SK-N-SH treated with all-trans-retinoic acid at 6 μM for 48 hours (cell line): ENCODE measurements around the gene GABBR2.

Experiments
- ATAC-seq: fragments of 200-7000 bp; cut with Tn5 transposase; 3 replicates; pipeline ENCODE4 v1.9.1; 2020; ENCODE audit warnings: mild to moderate bottlenecking, moderate library complexity
- ARNTL ChIP-seq: fragments of 450-650 bp; formaldehyde crosslinking; IDR thresholded peaks from 2 replicates; pipeline ENCODE4 v1.5.0; 2020; ENCODE audit warnings: low read depth, mild to moderate bottlenecking, moderate library complexity, borderline replicate concordance
- BACH2 ChIP-seq: fragments of 250-450 bp; sonication (Bioruptor Pico); IDR thresholded peaks from 2 replicates; pipeline ENCODE4 v1.9.0; 2021; ENCODE audit warnings: mild to moderate bottlenecking, borderline replicate concordance
- CREB5 ChIP-seq: fragments of 250-450 bp; sonication (Bioruptor Pico); IDR thresholded peaks from 2 replicates; pipeline ENCODE4 v1.5.1; 2020; ENCODE audit warnings: low read depth, mild to moderate bottlenecking, moderate library complexity
- CSRNP3 ChIP-seq: fragments of 250-450 bp; sonication (Bioruptor Pico); IDR thresholded peaks from 2 replicates; pipeline ENCODE4 v1.5.1; 2021; ENCODE audit warnings: mild to moderate bottlenecking, moderate library complexity
- GLIS3 ChIP-seq: fragments of 250-450 bp; sonication (Bioruptor Pico); IDR thresholded peaks from 2 replicates; pipeline ENCODE4 v1.5.0; 2020; ENCODE audit warnings: mild to moderate bottlenecking, moderate library complexity
- ISL1 ChIP-seq: fragments of 250-450 bp; sonication (Bioruptor Pico); IDR thresholded peaks from 2 replicates; pipeline ENCODE4 v2.1.2; 2022; ENCODE audit warnings: mild to moderate bottlenecking, moderate library complexity
- OSR1 ChIP-seq: fragments of 250-450 bp; sonication (Bioruptor Pico); IDR thresholded peaks from 2 replicates; pipeline ENCODE4 v1.8.0; 2022; ENCODE audit warnings: moderate library complexity, mild to moderate bottlenecking, inconsistent platforms
- PATZ1 ChIP-seq: fragments of 250-450 bp; sonication (Bioruptor Pico); IDR thresholded peaks from 2 replicates; pipeline ENCODE4 v1.8.0; 2020; ENCODE audit warnings: mild to moderate bottlenecking, moderate library complexity, borderline replicate concordance
- POU6F1 ChIP-seq: fragments of 250-450 bp; sonication (Bioruptor Pico); IDR thresholded peaks from 2 replicates; pipeline ENCODE4 v1.8.0; 2021; ENCODE audit warnings: low read depth, mild to moderate bottlenecking, moderate library complexity, borderline replicate concordance
- PPARA ChIP-seq: fragments of 250-450 bp; sonication (Bioruptor Pico); IDR thresholded peaks from 2 replicates; pipeline ENCODE4 v1.5.0; 2020; ENCODE audit warnings: mild to moderate bottlenecking, borderline replicate concordance
- RARB ChIP-seq: fragments of 250-450 bp; sonication (Bioruptor Pico); IDR thresholded peaks from 2 replicates; pipeline ENCODE4 v1.8.0; 2021; ENCODE audit warnings: mild to moderate bottlenecking, moderate library complexity
- SNAI2 ChIP-seq: fragments of 250-450 bp; sonication (Bioruptor Pico); IDR thresholded peaks from 2 replicates; pipeline ENCODE4 v1.5.0; 2020; ENCODE audit warnings: mild to moderate bottlenecking, moderate library complexity
- TCF4 ChIP-seq: fragments of 250-450 bp; sonication (Bioruptor Pico); IDR thresholded peaks from 2 replicates; pipeline ENCODE4 v1.8.0; 2021; ENCODE audit warnings: mild to moderate bottlenecking, moderate library complexity, borderline replicate concordance
- TOX ChIP-seq: fragments of 250-450 bp; sonication (Bioruptor Pico); IDR thresholded peaks from 2 replicates; pipeline ENCODE4 v1.8.0; 2021; ENCODE audit warnings: mild to moderate bottlenecking, moderate library complexity, borderline replicate concordance
- TSHZ2 ChIP-seq: fragments of 250-450 bp; sonication (Bioruptor Pico); IDR thresholded peaks from 2 replicates; pipeline ENCODE4 v1.5.0; 2020; ENCODE audit warnings: mild to moderate bottlenecking, moderate library complexity
- ZFP3 ChIP-seq: fragments of 250-450 bp; sonication (Bioruptor Pico); IDR thresholded peaks from 2 replicates; pipeline ENCODE4 v1.5.0; 2020; ENCODE audit warnings: mild to moderate bottlenecking, moderate library complexity
- ZFP30 ChIP-seq: fragments of 450-650 bp; formaldehyde crosslinking; IDR thresholded peaks from 2 replicates; pipeline ENCODE4 v1.5.0; 2022; ENCODE audit warnings: mild to moderate bottlenecking, moderate library complexity
- ZNF70 ChIP-seq: fragments of 450-650 bp; formaldehyde crosslinking; IDR thresholded peaks from 2 replicates; pipeline ENCODE4 v1.5.0; 2020; ENCODE audit warnings: mild to moderate bottlenecking, moderate library complexity
- ZNF8 ChIP-seq: fragments of 450-650 bp; formaldehyde crosslinking; IDR thresholded peaks from 2 replicates; pipeline ENCODE4 v1.5.0; 2020; ENCODE audit warnings: mild to moderate bottlenecking, moderate library complexity

Gene GABBR2

GRCh38 chr9:98600631-98601030 is 108.1 kb downstream of the GABBR2 start (continued):
- TF ChIP-seq TSHZ2 (CRISPR knock-in tag) (no peak), ZNF8 (CRISPR knock-in tag) (no peak), CREB5 (CRISPR knock-in tag) (no peak), SNAI2 (CRISPR knock-in tag) (no peak), PATZ1 (CRISPR knock-in tag) (no peak), CSRNP3 (no peak), ZFP30 (no peak)

- TF ChIP-seq TCF4 (CRISPR knock-in tag) (no peak), ARNTL (no peak), ZFP3 (no peak), CSRNP3 (no peak), POU6F1 (no peak), OSR1 (CRISPR knock-in tag) (no peak), GLIS3 (CRISPR knock-in tag) (no peak), PPARA (CRISPR knock-in tag) (no peak), TOX (CRISPR knock-in tag) (no peak), BACH2 (CRISPR knock-in tag) (no peak), ZNF70 (CRISPR knock-in tag) (no peak), RARB (CRISPR knock-in tag) (no peak), PATZ1 (CRISPR knock-in tag) (no peak), ISL1 (CRISPR knock-in tag) (no peak), ZFP30 (no peak)
These were observed 109.0 kb downstream of the GABBR2 start for GRCh38 chr9:98599566-98600216.

More at GRCh38 chr9:98599566-98600216, 109.0 kb downstream of the GABBR2 start:
- no peak for ATAC-seq
